Measurements from ENCODE around the gene TEX14.
"Not testable (repeated sequence)": the region's sequence is repeated elsewhere in the genome, so short reads cannot be mapped to it uniquely, and the experiment has no call there.

TEX14 gene

GRCh38 chr17:58586009-58586644 lies 105.7 kb downstream of the TEX14 start:
- CTCF ChIA-PET: no interaction called here
- TF ChIP-seq NFRKB (IDR thresholded peaks at IDR 0.05): no peak
- TF ChIP-seq PKNOX1 (IDR thresholded peaks at IDR 0.05): no peak
- TF ChIP-seq HDGF (IDR thresholded peaks at IDR 0.05; ENCODE audit: borderline replicate concordance): no peak
- no peak for TF ChIP-seq SUZ12 (IDR thresholded peaks at IDR 0.05)
- no peak for TF ChIP-seq TARDBP (IDR thresholded peaks at IDR 0.05)
- no peak for TF ChIP-seq LEF1 (IDR thresholded peaks at IDR 0.05; ENCODE audit: borderline replicate concordance)
- TF ChIP-seq FOXA1 (IDR thresholded peaks at IDR 0.05): no peak
- no peak for TF ChIP-seq CTBP1 (IDR thresholded peaks at IDR 0.05; ENCODE audit: borderline replicate concordance)
- no peak for TF ChIP-seq FOXM1 (IDR thresholded peaks at IDR 0.05; ENCODE audit: borderline replicate concordance)
- TF ChIP-seq ZNF384 (IDR thresholded peaks at IDR 0.05): no peak
- no peak for TF ChIP-seq L3MBTL2 (conservative IDR thresholded peaks at IDR 0.05)
- TF ChIP-seq SP1 (IDR thresholded peaks at IDR 0.05): no peak
- TF ChIP-seq BHLHE40 (IDR thresholded peaks at IDR 0.05; ENCODE audit: borderline replicate concordance): no peak
- TF ChIP-seq FOXK2 (IDR thresholded peaks at IDR 0.05): no peak
- no peak for TF ChIP-seq ELF4 (IDR thresholded peaks at IDR 0.05)
- TF ChIP-seq ARNT (IDR thresholded peaks at IDR 0.05): no peak
- DNase-seq (ENCODE audit: extremely low spot score): no peak
- POLR2A ChIA-PET: interaction anchor here (4.0 kb wide), 1 partner anchor 45 kb away, joined by 23 read pairs; no protein-coding TSS in a partner anchor

- CTCF ChIA-PET: no interaction called here
- POLR2A ChIA-PET: interaction anchor here (4.0 kb wide), 1 partner anchor 46 kb away, joined by 23 read pairs; no protein-coding TSS in a partner anchor
- TF ChIP-seq HDGF (IDR thresholded peaks at IDR 0.05; ENCODE audit: borderline replicate concordance): no peak
- no peak for TF ChIP-seq SUZ12 (IDR thresholded peaks at IDR 0.05)
- TF ChIP-seq ARNT (IDR thresholded peaks at IDR 0.05): no peak
- TF ChIP-seq L3MBTL2 (conservative IDR thresholded peaks at IDR 0.05): no peak
- TF ChIP-seq FOXA1 (IDR thresholded peaks at IDR 0.05): no peak
- TF ChIP-seq BHLHE40 (IDR thresholded peaks at IDR 0.05; ENCODE audit: borderline replicate concordance): no peak
- no peak for TF ChIP-seq LEF1 (IDR thresholded peaks at IDR 0.05; ENCODE audit: borderline replicate concordance)
- no peak for DNase-seq (ENCODE audit: extremely low spot score)
These were observed 106.3 kb downstream of the TEX14 start for GRCh38 chr17:58585554-58585953.

- TF ChIP-seq FOXM1 (IDR thresholded peaks at IDR 0.05; ENCODE audit: borderline replicate concordance): no peak
- no peak for TF ChIP-seq L3MBTL2 (conservative IDR thresholded peaks at IDR 0.05)
- TF ChIP-seq SUZ12 (IDR thresholded peaks at IDR 0.05): no peak
- no peak for TF ChIP-seq FOXK2 (IDR thresholded peaks at IDR 0.05)
- CTCF ChIA-PET: no interaction called here
- POLR2A ChIA-PET: interaction anchor here (0.9 to 4.0 kb wide), 4 partner anchors 48 to 109 kb away, joined by 3 to 23 read pairs (median 4); partner anchors contain the start of gene RAD51C
- no peak for DNase-seq (ENCODE audit: extremely low spot score)
These were observed 108.4 kb downstream of the TEX14 start for GRCh38 chr17:58583486-58583885.

- CTCF ChIA-PET; DNase-seq (ENCODE audit: extremely low spot score): not testable (repeated sequence)
- POLR2A ChIA-PET: interaction anchor here (4.0 kb wide), 1 partner anchor 49 kb away, joined by 23 read pairs; no protein-coding TSS in a partner anchor
These were observed 109.1 kb downstream of the TEX14 start for GRCh38 chr17:58582718-58583117.

- CTCF ChIA-PET: no interaction called here
- no peak for DNase-seq (ENCODE audit: extremely low spot score)
- POLR2A ChIA-PET: interaction anchor here (0.6 to 4.9 kb wide), 2 partner anchors 31 to 51 kb away, joined by 3 to 30 read pairs; no protein-coding TSS in a partner anchor
- TF ChIP-seq HDGF (IDR thresholded peaks at IDR 0.05; ENCODE audit: borderline replicate concordance): no peak
- no peak for TF ChIP-seq BHLHE40 (IDR thresholded peaks at IDR 0.05; ENCODE audit: borderline replicate concordance)
- TF ChIP-seq TARDBP (IDR thresholded peaks at IDR 0.05): no peak
- TF ChIP-seq SP1 (IDR thresholded peaks at IDR 0.05): no peak
- TF ChIP-seq LEF1 (IDR thresholded peaks at IDR 0.05; ENCODE audit: borderline replicate concordance): no peak
- TF ChIP-seq CTBP1 (IDR thresholded peaks at IDR 0.05; ENCODE audit: borderline replicate concordance): no peak
- TF ChIP-seq FOXA1 (IDR thresholded peaks at IDR 0.05): no peak
- TF ChIP-seq PKNOX1 (IDR thresholded peaks at IDR 0.05): no peak
- TF ChIP-seq SUZ12 (IDR thresholded peaks at IDR 0.05): no peak
- no peak for TF ChIP-seq ZNF384 (IDR thresholded peaks at IDR 0.05)
- TF ChIP-seq FOXK2 (IDR thresholded peaks at IDR 0.05): no peak
- no peak for TF ChIP-seq NFRKB (IDR thresholded peaks at IDR 0.05)
These were observed 111.2 kb downstream of the TEX14 start for GRCh38 chr17:58580671-58581070.

- peak; percentile 65 for DNase-seq (ENCODE audit: extremely low spot score)
- ChIA-PET POLR2A (interaction anchor here (1.8 to 4.9 kb wide), 2 partner anchors 54 to 115 kb away, joined by 5 to 30 read pairs; partner anchors contain the start of genes RAD51C and TEX14), CTCF (interaction anchor here (0.5 to 2.1 kb wide), 10 partner anchors 9 to 139 kb away, joined by 3 to 10 read pairs (median 3); no protein-coding TSS in a partner anchor)
- no peak for TF ChIP-seq FOXK2 (IDR thresholded peaks at IDR 0.05)
- no peak for TF ChIP-seq ZNF384 (IDR thresholded peaks at IDR 0.05)
- no peak for TF ChIP-seq FOXA1 (IDR thresholded peaks at IDR 0.05)
- no peak for TF ChIP-seq L3MBTL2 (conservative IDR thresholded peaks at IDR 0.05)
These were observed 114.1 kb downstream of the TEX14 start for GRCh38 chr17:58577696-58578095.

GRCh38 chr17:58576679-58577367 lies 115.0 kb downstream of the TEX14 start:
- ChIA-PET POLR2A (interaction anchor here (4.9 kb wide), 1 partner anchor 54 kb away, joined by 30 read pairs; no protein-coding TSS in a partner anchor), CTCF (interaction anchor here (0.6 to 2.1 kb wide), 11 partner anchors 9 to 129 kb away, joined by 3 to 10 read pairs (median 3); no protein-coding TSS in a partner anchor)
- TF ChIP-seq CTBP1 (IDR thresholded peaks at IDR 0.05; ENCODE audit: borderline replicate concordance): no peak
- no peak for TF ChIP-seq L3MBTL2 (conservative IDR thresholded peaks at IDR 0.05)
- TF ChIP-seq BHLHE40 (IDR thresholded peaks at IDR 0.05; ENCODE audit: borderline replicate concordance): no peak
- no peak for TF ChIP-seq TARDBP (IDR thresholded peaks at IDR 0.05)
- no peak for TF ChIP-seq FOXK2 (IDR thresholded peaks at IDR 0.05)
- no peak for TF ChIP-seq HDGF (IDR thresholded peaks at IDR 0.05; ENCODE audit: borderline replicate concordance)
- TF ChIP-seq ELF4 (IDR thresholded peaks at IDR 0.05): no peak
- no peak for TF ChIP-seq NFRKB (IDR thresholded peaks at IDR 0.05)
- no peak for TF ChIP-seq FOXA1 (IDR thresholded peaks at IDR 0.05)
- no peak for TF ChIP-seq LEF1 (IDR thresholded peaks at IDR 0.05; ENCODE audit: borderline replicate concordance)
- TF ChIP-seq SP1 (IDR thresholded peaks at IDR 0.05): no peak
- no peak for DNase-seq (ENCODE audit: extremely low spot score)

All from HEK293T (cell line).